GM12892 (cell line): ENCODE measurements around the gene POP7.

Source experiments
- POLR2A ChIP-seq: IDR thresholded peaks from 2 replicates; pipeline ENCODE4 v1.6.1; 2011; ENCODE audit warnings: low read depth, low read length, control low read depth
- TAF1 ChIP-seq: IDR thresholded peaks from 2 replicates; pipeline ENCODE4 v1.6.1; 2011; ENCODE audit warnings: low read depth, mild to moderate bottlenecking, control low read depth, low read length, borderline replicate concordance

DNA sequence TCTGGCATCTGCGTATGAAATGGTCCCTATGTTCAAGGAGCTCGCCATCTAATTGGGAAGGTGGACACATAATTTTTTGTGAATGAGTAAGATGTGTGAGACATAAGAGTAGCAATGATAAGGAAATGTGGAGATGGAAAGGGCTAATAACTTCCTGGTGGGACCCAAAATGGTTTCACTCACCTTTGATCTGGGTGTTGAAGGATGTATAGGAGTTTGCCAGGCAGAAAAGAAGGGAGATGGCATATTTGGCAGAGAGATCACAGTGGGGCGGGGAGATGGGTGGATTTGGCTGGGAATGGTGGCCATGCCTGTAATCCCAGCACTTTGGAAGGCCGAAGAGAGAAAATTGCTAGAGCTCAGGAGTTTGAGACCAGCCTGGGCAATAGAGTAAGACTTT is 4.5 kb downstream of the POP7 start:
- TF ChIP-seq POLR2A (no peak), TAF1 (no peak)
